HG02588 (cell line): ENCODE data around the gene MLYCD.
A peak's percentile ranks its signal among the peaks of the same experiment; 100 is the strongest.

ENCODE experiments used
- ATAC-seq: cut with Tn5 transposase; IDR thresholded peaks from one replicate; pipeline ENCODE4 v1.9.1; 2021; ENCODE audit warnings: mild to moderate bottlenecking, moderate library complexity; ENCODE audit not compliant: unreplicated experiment

MLYCD gene

DNA sequence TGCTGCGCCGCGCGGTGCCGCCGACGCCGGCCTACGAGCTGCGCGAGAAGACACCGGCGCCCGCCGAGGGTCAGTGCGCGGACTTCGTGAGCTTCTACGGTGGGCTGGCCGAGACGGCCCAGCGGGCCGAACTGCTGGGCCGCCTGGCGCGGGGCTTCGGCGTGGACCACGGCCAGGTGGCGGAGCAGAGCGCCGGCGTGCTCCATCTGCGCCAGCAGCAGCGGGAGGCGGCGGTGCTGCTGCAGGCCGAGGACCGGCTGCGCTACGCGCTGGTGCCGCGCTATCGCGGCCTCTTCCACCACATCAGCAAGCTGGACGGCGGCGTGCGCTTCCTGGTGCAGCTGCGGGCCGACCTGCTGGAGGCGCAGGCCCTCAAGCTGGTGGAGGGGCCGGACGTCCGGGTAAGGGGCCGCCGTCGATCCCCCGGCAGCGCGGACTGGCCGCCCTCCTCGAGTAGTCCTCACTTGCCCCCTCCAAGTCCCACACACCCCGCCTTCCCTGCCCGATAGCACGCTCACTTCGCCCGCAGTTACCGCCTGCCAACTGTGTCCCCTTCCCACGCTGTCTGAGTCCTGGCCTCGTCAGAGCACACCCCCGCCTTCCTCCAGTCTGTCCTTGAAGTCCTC lies 470 bp downstream of the MLYCD start:
- peak; percentile 47 for ATAC-seq

DNA sequence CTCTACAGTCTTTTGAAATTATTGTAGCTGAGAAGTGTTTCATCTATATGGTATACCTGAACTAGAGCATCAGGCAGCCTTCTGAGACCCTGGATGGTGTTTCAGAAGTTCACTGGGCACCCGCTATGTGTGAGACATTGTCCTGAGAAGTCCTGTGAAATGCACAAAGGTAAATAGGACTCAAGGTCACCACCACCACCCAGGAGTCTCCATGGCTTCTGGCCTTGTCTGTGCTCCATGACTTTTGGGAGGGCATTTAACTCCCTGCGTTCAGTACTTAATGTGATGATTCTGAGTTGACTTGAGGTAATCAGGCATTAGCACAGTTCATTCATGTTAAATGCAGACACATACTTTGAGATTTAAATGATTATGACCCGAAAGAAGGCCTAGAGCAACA lies 1.1 kb downstream of the MLYCD start:
- no peak for ATAC-seq

DNA sequence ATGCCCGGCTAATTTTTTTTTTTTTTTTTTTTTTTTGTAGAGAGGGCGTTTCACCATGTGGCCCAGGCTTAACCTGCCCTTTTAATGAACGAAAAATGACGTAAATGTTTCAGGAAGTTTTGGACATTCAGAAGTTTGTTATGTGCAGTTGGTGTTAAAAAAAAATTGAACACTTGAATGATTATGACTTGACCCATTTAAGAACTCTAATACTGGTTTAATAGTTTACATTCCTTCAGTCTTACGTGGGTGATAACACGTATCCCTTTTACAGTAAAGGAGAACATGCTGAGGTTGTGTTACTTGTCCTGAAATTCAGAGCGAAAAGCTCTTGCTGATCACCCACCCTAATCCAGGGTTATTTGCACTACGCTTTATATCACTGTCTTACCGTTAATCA lies 1.7 kb downstream of the MLYCD start:
- ATAC-seq: no peak

DNA sequence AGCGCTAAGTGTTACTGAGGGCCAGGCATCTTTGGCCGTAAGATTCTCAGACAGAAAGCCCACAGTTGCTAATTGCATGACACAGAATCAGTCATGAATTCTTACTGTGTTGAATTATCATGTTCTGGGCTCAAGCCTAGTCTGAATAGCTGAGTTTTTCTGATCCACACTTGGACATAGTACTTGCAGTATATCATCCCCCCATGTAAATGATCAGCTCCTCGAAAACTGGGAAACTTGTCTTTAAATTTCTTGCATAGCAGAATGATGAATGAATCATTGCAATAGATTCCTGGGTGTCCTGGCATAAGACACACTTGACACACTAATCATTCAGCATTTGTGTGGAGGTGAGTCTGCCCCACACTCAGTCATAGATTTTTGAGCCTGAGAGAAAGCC lies 2.2 kb downstream of the MLYCD start:
- ATAC-seq: no peak

DNA sequence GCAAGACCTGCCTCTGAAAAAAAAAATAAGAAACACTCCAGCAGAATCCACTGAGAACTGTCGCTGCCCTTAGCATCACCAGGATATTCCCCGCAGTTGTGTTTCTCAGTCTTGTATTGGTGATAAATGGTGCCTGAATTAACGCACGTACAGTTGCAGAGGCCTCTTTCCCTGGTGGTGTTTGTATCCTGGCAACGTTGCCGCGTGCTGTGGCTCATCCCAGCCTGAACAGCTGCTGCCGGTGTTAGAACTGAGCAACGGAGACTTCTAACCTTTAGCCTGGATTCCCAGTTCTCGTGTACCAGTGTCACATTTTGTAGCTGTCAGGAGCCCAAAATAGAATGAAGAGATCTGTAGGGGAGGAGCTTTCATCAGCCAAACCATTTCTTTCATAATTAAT lies 4.8 kb downstream of the MLYCD start:
- no peak for ATAC-seq

- no peak for ATAC-seq
Observed at GRCh38 chr16:83906683-83907082, 7.8 kb downstream of the MLYCD start.

GRCh38 chr16:83907111-83907510 lies 8.2 kb downstream of the MLYCD start:
- no peak for ATAC-seq

GRCh38 chr16:83907631-83908250 lies 8.8 kb downstream of the MLYCD start:
- no peak for ATAC-seq

DNA sequence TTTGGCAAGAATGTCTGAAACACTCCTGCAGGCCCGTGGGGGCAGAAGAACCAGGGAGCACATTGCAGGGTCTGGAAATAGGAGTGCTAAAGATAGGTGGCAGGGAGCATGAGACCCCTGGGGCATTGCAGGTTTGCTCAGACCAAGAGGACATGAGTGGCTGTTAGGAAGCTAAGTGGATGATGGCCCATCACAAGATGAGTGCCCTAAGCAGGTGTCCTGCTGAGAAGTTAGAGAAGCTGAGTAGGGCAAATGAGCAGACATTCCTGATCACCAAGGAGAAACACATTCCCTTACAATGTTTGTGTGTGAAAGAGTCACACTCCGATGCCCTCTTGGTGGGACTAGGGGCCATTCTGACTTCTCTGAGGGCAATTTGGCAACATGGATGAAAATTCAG lies 9.9 kb downstream of the MLYCD start:
- ATAC-seq: no peak

GRCh38 chr16:83911290-83911689 lies 12.4 kb downstream of the MLYCD start:
- ATAC-seq: no peak

DNA sequence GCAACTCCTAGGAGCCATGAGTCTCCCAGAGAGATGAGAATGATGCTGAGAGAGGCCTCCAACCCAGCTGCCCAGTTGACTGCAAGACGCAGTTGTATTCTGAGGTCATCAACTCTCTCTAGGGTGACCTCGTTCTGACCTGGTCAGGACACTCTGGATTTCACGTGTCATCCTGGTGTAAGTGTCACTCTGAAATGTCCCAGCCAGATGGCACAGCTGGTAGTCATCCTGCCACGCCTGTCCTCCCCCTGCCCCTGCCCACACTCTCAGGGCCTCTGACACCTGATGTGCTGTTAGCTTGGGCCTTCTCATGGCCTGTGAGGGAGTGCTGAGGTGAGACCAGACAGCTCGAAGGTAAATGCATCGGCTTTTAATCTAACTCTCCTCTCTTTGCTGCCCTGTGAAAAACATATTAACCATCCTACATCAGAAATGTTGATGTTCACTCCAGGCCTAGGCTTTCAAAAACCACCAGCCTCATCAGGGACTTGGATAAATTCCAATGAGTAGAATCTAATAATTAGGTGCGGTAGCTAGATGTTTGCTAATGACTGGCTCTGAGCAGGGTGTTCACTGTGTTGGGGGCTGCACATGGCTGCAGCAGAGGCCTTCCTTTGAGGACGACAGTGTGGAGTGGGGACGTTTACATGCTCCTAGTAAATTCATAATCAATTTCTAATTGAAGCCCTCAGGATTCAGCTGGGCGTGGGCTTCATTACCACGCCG lies 13.8 kb downstream of the MLYCD start:
- no peak for ATAC-seq

DNA sequence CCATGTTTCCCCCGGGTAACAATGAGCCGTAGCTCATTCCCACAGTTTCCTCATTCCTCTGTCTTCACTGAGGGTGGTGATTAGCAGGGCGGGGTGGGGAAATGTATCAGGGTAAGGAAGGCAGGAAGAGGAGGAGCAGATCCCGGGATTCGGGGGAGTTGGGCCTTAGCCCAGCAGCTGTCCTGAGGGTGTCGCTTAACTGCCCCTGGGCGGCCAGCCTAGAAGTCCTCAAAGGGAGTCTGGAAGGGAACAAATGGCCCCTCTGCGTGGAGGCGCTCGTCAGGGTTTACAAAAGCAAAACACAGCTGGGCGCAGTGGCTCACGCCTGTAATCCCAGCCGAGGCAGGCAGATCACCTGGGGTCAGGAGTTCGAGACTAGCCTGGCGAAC lies 14.3 kb downstream of the MLYCD start:
- ATAC-seq: no peak

GRCh38 chr16:83914091-83914710 lies 15.3 kb downstream of the MLYCD start:
- no peak for ATAC-seq

GRCh38 chr16:83915081-83915480 lies 16.2 kb downstream of the MLYCD start:
- no peak for ATAC-seq

- no peak for ATAC-seq
Observed at GRCh38 chr16:83915491-83915890, 16.6 kb downstream of the MLYCD start.

DNA sequence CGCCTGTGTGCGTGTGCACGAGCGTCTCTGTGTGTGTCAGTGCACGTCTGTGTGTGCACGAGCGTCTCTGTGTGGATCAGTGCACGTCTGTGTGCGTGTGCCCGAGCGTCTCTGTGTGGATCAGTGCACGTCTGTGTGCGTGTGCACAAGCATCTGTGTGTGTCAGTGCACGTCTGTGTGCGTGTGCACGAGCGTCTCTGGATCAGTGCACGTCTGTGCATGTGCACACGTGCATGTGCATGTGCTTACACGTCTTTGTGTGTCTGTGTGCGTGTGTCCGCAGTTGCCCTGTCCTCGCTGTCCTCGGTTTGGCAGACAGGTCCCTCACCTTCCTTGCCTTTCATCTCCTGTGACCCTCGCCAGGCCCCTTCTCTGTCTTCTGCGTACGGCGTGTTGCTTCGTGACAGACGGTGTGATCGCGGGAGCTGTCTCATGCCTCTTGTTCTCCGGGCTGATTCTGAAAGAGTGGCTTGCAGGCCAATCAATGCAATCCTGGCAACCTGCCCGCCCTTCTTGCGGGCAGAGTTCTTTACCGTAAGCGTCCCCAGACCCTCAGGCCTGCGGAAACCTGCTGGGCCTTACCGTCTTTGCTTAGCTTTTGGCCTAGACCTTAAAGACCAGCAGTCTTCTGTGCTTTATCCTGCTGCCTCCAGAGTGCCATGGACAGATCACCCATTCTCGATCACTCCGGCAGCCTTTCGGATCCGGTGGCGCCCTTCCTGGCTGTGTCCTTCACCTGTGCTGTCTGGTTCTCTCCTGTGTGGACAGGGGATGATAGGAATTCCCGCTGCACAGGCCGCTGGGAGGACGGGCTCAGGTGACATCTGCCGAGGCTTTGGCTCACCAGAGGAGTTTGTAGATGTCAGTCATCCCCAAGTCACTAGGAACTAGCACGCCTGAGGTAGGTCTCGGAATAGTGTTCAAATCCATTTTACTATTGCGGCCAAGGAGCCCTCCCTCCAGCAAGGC lies 18.5 kb downstream of the MLYCD start:
- ATAC-seq: no peak

DNA sequence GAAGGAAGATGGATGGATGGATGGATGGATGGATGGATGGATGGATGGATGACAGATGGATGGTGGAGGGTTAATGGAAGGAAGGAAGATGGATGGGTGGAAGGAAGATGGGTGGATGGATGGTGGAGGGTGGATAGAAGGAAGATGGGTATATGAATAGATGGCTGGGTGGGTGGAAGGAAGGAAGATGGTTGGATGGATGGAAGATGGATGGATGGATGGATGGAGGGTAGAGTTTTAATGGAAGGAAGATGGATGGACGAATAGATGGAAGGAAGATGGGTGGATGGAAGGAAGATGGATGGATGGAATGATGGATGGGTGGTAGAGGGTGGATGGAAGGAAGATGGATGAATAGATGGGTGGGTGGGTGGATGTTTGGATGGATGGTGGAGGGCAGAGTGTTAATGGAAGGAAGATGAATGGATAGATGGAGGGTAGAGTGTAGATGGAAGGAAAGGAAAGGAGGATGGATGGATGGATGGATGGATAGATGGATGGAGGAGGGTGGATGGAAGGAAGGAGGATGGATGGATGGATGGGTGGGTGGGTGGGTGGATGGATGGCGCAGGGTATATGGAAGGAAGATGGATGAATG lies 22.1 kb downstream of the MLYCD start:
- no peak for ATAC-seq

- ATAC-seq: no peak
Observed at GRCh38 chr16:83923581-83924365, 24.9 kb downstream of the MLYCD start.

DNA sequence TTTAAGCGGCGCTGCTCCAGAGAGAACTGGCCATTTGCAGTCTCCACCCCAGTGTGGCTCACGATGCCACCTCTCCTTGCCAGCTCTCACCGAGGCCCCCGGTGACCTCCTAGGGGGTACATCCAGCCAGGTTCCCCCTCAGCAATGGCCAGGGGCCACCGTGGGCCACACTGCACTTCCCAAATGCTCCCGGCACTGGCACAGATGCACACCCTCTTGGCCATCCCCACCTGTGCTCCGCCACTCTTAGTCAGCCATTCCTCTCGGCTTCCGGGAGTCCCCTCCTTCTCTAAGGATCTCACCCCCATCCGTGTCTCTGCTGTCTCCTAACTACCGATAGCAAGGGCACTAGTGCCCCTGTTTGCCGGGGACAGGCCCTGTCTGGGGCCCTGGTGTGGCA lies 25.8 kb downstream of the MLYCD start:
- ATAC-seq: no peak
